Fibroblast of mammary gland (primary cell): ENCODE data around the gene UGT1A8.
"Not testable (repeated sequence)": the region's sequence is repeated elsewhere in the genome, so short reads cannot be mapped to it uniquely, and the experiment has no call there.

Experiments
- DNase-seq: peaks from one replicate; pipeline ENCODE4 v3.0.0-alpha.2; 2010; ENCODE audit warnings: low read depth
- H3K4me3 ChIP-seq: 2 replicates; pipeline ENCODE4 v1.5.1; 2011; ENCODE audit warnings: low read depth, mild to moderate bottlenecking, low read length, moderate library complexity; ENCODE audit not compliant: control insufficient read depth
- CTCF ChIP-seq: conservative IDR thresholded peaks from 2 replicates; pipeline ENCODE4 v1.5.1; 2011; ENCODE audit warnings: low read depth, low read length, inconsistent platforms; ENCODE audit not compliant: control insufficient read depth, insufficient read depth

The UGT1A8 gene

GRCh38 chr2:233605680-233606079 is 11.8 kb upstream of the UGT1A8 start:
- TF ChIP-seq CTCF, result no peak
- no peak for DNase-seq

GRCh38 chr2:233611284-233611683 is 6.1 kb upstream of the UGT1A8 start:
- H3K4me3 ChIP-seq, result no peak overlapping the region
- TF ChIP-seq CTCF, result no peak
- DNase-seq, result no peak

More at GRCh38 chr2:233605680-233606079, 11.8 kb upstream of the UGT1A8 start:
- H3K4me3 ChIP-seq, result no peak overlapping the region

DNA sequence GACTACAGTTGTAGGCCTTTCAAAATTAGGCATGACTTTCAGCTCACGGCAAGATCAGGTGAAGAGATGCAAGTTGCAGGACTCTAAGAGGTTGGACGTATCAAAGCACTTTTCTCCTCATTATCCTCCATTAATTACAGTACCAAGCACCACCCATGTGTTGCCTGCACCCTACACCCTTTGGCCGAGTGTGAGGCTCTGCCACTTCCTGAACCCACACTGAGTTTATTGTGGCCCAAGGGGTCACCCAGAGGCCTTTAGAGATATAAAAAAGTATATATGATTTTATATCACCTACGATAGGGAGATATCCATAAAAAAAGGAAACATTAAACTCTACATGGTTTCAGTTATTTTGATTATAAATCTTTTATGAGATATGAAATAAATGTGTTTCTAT is 2.8 kb downstream of the UGT1A8 start:
- no peak overlapping the region for H3K4me3 ChIP-seq
- DNase-seq, result no peak
- no peak for TF ChIP-seq CTCF

- not testable (repeated sequence) for DNase-seq, H3K4me3 ChIP-seq
These were observed 4.4 kb downstream of the UGT1A8 start for GRCh38 chr2:233621863-233622262.

DNA sequence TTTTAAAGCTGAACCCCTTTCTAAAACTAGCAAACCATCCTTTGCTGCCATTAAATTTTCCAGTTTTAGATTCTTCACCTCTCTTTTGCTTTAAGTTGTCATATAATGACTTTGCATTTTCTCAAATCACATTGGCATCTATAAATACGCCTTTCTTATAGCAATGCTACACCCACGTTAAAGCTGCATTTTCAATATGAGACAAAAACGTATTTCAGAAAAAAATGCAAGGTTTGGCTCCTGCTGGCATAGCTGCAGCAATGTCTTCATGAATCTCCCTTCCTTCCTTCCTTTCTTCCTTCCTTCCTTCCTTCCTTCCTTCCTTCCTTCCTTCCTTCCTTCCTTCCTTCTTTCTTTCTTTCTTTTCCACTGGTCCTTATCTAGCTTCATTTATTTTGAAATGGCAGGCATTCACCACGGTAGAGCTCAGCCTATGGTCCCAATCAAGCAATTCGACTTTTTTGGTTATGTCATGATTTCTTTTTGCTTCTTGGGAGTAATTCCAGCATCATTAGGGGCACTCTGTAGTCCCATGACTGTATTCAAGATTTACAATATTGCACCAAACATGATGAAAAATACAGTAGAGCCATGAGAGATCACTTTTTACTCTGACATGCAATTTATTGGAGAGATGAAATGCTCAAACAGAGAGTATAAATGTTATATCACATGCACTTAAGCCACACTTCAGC is 10.0 kb downstream of the UGT1A8 start:
- no peak for TF ChIP-seq CTCF
- no peak overlapping the region for H3K4me3 ChIP-seq
- DNase-seq, result no peak

DNA sequence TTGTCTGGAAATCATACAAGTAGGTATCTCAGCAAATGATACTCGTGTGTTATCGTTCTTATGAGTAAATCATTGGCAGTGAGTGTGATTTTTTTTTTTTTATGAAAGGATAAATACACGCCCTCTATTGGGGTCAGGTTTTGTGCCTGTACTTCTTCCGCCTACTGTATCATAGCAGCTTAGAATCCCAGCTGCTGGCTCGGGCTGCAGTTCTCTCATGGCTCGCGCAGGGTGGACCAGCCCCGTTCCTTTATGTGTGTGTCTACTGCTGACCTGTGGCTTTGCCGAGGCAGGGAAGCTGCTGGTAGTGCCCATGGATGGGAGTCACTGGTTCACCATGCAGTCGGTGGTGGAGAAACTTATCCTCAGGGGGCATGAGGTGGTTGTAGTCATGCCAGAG is 18.9 kb downstream of the UGT1A8 start, which contains the start of gene UGT1A10:
Gene UGT1A10 (plus strand): TSS at position 143 of the 400 bp plus-strand sequence. CDS start 75 bp downstream, at position 218.
- DNase-seq, H3K4me3 ChIP-seq: not testable (repeated sequence)

DNA sequence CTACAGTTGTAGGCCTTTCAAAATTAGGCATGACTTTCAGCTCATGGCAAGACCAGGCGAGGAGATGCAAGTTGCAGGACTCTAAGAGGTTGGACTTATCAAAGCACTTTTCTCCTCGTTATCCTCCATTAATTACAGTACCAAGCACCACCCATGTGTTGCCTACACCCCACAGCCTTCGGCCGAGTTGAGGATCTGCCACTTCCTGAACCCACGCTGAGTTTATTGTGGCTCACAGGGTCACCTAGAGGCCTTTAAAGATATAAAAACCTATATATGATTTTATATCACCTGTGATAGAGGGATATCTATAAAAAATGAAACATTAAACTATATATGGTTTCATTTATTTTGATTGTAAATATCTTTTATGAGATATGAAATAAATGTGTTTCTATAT is 21.4 kb downstream of the UGT1A8 start:
- TF ChIP-seq CTCF, result no peak
- no peak for DNase-seq
- H3K4me3 ChIP-seq, result no peak overlapping the region

DNA sequence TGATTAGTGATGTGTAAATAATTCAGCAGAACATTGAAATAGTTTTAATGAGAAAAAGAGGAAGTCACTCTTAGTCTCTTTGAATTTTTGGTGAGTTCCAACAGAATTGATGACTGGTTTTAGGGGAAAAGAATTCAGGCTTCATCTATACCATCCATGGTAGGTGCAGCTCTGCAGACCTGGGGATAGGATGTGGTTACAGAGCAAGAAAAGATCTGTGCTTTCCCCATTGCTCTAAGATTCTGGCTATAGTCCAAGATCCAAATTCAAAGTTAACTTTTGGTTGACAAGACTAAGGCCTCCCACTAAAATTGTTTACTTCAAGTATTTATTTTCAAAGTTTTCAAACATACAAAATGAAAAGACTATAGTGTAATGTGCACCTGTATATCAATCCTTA is 22.4 kb downstream of the UGT1A8 start:
- no peak overlapping the region for H3K4me3 ChIP-seq
- no peak for TF ChIP-seq CTCF
- DNase-seq, result no peak
